WERI-Rb-1 (cell line): ENCODE results near the gene WDR49.

Source experiments
- DNase-seq: peaks from one replicate; pipeline ENCODE4 v3.0.0-alpha.2; 2020
- H3K27ac ChIP-seq: fragments of 250-450 bp; sonication (Bioruptor Pico); 2 replicates; pipeline ENCODE4 v1.5.1; 2020; ENCODE audit warnings: mild to moderate bottlenecking, moderate library complexity
- H3K27me3 ChIP-seq: fragments of 250-450 bp; sonication (Bioruptor Pico); 2 replicates; pipeline ENCODE4 v1.5.1; 2021; ENCODE audit warnings: mild to moderate bottlenecking, low read depth, moderate library complexity; ENCODE audit not compliant: insufficient read depth, severe bottlenecking
- H3K36me3 ChIP-seq: fragments of 250-450 bp; sonication (Bioruptor Pico); 2 replicates; pipeline ENCODE4 v1.5.1; 2020; ENCODE audit warnings: mild to moderate bottlenecking, moderate library complexity
- H3K4me3 ChIP-seq: 2 replicates; pipeline ENCODE4 v1.5.1; 2011; ENCODE audit warnings: low read depth, mild to moderate bottlenecking, control low read depth, low read length
- H3K9me3 ChIP-seq: fragments of 250-450 bp; sonication (Bioruptor Pico); 2 replicates; pipeline ENCODE4 v1.5.1; 2021; ENCODE audit warnings: mild to moderate bottlenecking, moderate library complexity; ENCODE audit not compliant: severe bottlenecking
- TF ChIP-seq, protein P1 (sequence below): IDR thresholded peaks from 2 replicates; pipeline ENCODE4 v1.5.1; 2011; ENCODE audit warnings: low read depth, mild to moderate bottlenecking, control low read depth, inconsistent platforms, low read length

Gene WDR49

DNA sequence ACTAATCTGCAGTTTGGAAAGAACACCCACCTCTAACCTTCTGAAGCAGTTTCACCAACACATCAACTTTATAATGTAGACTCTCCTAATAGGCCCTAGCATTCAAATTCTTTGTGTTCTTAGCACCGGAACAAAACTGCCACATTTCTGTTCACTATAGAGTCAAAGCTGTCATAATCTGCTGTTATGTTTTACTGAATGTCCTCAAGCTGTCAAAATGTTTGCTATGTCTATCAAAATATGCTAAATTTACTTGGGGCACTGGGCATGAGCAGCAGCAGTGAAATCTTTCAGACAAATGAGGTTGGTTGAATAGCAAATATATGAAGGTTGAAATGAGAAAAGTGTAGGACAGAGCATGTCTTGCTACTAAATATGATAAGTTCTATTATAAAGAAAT is 1.9 kb downstream of the WDR49 start:
- H3K36me3 ChIP-seq = no peaks in the 10 kb centered on the region
- H3K9me3 ChIP-seq = no peaks in the 10 kb centered on the region
- H3K27me3 ChIP-seq = no peaks in the 10 kb centered on the region
- no peak for DNase-seq
- no peak overlapping the region for H3K4me3 ChIP-seq
- TF ChIP-seq, protein P1, sequence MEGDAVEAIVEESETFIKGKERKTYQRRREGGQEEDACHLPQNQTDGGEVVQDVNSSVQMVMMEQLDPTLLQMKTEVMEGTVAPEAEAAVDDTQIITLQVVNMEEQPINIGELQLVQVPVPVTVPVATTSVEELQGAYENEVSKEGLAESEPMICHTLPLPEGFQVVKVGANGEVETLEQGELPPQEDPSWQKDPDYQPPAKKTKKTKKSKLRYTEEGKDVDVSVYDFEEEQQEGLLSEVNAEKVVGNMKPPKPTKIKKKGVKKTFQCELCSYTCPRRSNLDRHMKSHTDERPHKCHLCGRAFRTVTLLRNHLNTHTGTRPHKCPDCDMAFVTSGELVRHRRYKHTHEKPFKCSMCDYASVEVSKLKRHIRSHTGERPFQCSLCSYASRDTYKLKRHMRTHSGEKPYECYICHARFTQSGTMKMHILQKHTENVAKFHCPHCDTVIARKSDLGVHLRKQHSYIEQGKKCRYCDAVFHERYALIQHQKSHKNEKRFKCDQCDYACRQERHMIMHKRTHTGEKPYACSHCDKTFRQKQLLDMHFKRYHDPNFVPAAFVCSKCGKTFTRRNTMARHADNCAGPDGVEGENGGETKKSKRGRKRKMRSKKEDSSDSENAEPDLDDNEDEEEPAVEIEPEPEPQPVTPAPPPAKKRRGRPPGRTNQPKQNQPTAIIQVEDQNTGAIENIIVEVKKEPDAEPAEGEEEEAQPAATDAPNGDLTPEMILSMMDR = no peak
- no peak overlapping the region for H3K27ac ChIP-seq

DNA sequence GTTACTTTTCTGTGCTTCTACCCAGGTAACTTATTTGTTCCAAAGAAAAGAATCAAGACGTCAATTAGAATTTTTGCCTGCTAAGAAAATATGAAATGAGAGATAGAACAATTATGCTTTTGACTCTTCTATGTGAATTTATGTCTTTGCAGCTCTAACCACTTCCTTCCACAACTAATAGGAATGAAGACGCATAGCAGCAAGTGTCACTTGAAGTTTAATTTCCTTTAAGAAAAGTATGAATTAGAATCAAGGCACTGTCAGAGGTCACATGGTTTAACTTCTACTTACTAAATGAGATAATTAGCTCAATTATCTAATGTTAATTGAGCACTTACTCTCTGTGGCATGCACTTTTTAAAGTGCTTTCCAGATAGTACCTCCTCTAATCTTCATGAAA is 3.3 kb downstream of the WDR49 start:
- Histone ChIP-seq H3K9me3 (no peaks in the 10 kb centered on the region), H3K36me3 (no peaks in the 10 kb centered on the region), H3K4me3 (no peak overlapping the region), H3K27me3 (no peaks in the 10 kb centered on the region), H3K27ac (no peak overlapping the region)
- no peak for DNase-seq
- TF ChIP-seq, protein P1 = no peak

DNA sequence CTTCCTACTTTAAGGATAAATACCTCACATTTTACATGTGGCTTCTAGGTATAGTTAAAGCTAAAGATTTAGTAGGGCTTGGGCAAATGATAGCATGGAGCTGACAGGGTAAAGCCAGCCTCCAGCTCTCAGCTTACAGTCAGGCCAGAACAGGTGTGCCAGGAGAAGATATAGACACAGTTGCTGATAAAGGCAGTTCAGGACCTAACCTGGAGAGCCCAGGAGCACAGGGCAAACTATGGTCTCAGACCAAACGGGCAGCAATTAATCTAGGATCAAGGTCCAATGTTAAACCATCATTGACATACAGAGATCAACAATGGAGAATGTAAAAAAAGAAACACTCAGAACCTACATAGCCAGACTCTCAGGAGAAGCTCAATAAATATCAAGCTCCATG is 4.0 kb downstream of the WDR49 start:
- TF ChIP-seq, protein P1 = no peak
- no peak for DNase-seq

DNA sequence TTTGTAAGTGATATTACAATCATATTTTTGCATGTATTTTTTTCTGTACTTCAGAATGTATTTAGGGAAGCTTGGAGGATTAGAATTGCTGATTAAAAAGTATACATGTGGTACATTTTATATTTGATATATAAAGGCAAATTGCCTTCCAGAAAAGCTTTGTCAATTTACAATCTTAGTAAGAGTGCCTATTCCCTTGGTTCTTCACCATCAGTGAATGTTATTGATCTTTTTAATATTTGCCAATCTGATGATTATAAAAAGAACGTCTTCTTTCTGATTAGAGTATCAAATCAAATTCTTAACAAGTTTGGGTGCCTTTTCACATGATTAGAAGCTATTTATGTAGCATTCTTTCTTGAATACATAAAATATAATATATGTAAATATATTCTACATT is 9.1 kb downstream of the WDR49 start:
- Histone ChIP-seq H3K27ac (no peak overlapping the region), H3K27me3 (no peaks in the 10 kb centered on the region), H3K36me3 (no peaks in the 10 kb centered on the region), H3K9me3 (no peaks in the 10 kb centered on the region), H3K4me3 (no peak overlapping the region)
- TF ChIP-seq, protein P1 = no peak
- DNase-seq = no peak

More for the DNA sequence above, 4.0 kb downstream of the WDR49 start:
- Histone ChIP-seq H3K36me3 (no peaks in the 10 kb centered on the region), H3K9me3 (no peaks in the 10 kb centered on the region), H3K27ac (no peak overlapping the region), H3K4me3 (no peak overlapping the region), H3K27me3 (no peaks in the 10 kb centered on the region)

DNA sequence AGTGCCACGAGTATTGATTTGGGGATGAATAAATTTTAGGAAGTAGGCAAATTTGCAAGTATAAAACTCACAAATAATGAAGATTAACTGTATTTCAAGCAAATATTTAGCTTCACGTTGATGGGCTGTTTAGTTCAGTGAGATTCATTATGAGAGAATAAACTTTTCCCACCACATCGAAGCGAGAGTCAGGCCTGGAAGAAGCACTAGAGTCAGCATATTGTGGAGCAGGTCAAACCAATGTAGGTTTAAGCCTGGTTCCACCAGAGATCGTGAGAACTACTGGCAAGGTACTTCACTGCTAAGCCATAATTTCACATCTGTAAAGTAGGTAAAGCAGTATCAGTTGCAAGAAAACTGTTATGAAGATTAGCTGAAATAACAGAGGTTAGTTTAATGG is 22.3 kb downstream of the WDR49 start:
- TF ChIP-seq, protein P1 = no peak
- Histone ChIP-seq H3K9me3 (no peaks in the 10 kb centered on the region), H3K27me3 (no peaks in the 10 kb centered on the region), H3K27ac (no peak overlapping the region), H3K4me3 (no peak overlapping the region), H3K36me3 (no peaks in the 10 kb centered on the region)
- DNase-seq = no peak

DNA sequence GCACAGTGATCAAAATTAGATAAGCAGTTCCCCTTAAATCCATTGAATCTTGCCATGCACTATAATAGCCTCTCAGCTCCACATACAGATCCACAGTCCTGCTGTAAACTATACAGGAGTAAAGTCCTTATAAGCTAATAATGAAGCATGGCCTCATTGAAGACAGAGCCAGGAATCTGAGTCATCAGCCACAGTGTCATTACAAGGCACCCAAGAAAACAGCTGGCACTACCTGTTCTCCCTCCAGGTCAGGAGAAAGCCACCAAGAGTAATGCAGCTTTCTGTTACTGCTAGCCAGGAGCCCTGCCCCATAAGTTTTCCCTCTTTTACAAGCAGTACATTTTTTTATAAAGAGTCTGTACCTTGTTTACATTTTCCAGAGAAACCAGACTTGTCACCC is 27.3 kb downstream of the WDR49 start:
- Histone ChIP-seq H3K4me3 (no peak overlapping the region), H3K36me3 (no peaks in the 10 kb centered on the region), H3K27me3 (no peaks in the 10 kb centered on the region), H3K27ac (no peak overlapping the region), H3K9me3 (no peaks in the 10 kb centered on the region)
- TF ChIP-seq, protein P1 = no peak
- no peak for DNase-seq
